Measurements from ENCODE around the gene CASKIN2. TPM values are rescaled to one million over a fixed set of nuclear protein-coding genes. Genes with fewer than 3 reads are reported as not detected.

Gene CASKIN2
- total and polyA plus RNA-seq, 2 of the 4 experiments (the other 2 are of a cell fraction) = 2.9 to 6.9 TPM

- DNase-seq (no peak), ATAC-seq (ENCODE audit: low read depth) (no peak)
- Histone ChIP-seq H4K20me1 (ENCODE audit: insufficient read depth, low read length) (peaks cover 2% of the 10 kb centered on the region), H3K79me1 (ENCODE audit: low read depth in 1 of 2, low read length in 2 of 2) (peaks cover 2 to 4% of the 10 kb centered on the region in 2 experiments; a peak in 3 of 4 replicates), H3K14ac (replicated peaks; ENCODE audit: low read depth, low read length) (no peak overlapping the region), H2BK5ac (ENCODE audit: low read depth, low read length, poor library complexity, severe bottlenecking) (no peak overlapping the region), H3K9ac (ENCODE audit: low read depth, low read length) (no peak overlapping the region), H4K8ac (ENCODE audit: low read depth in 2 of 2, low read length in 2 of 2) (no peak overlapping the region), H2AK9ac (replicated peaks; ENCODE audit: low read depth, low read length, poor library complexity) (no peak overlapping the region), H2BK15ac (ENCODE audit: low read depth, low read length) (no peak overlapping the region), H2AK5ac (ENCODE audit: low read depth, low read length) (no peak overlapping the region), H2AFZ (replicated peaks; ENCODE audit: low read length, poor library complexity) (no peak overlapping the region), H3K56ac (ENCODE audit: extremely low read depth, insufficient read depth, low read length) (no peak overlapping the region), H3K4me1 (ENCODE audit: control insufficient read depth, insufficient read depth, low read length) (peaks cover under 1% of the 10 kb centered on the region; the same call in 1 of the 2 replicates), H3K18ac (ENCODE audit: low read depth, low read length) (no peak overlapping the region), H3K23ac (ENCODE audit: low read depth, low read length) (no peak overlapping the region), H3K4me3 (ENCODE audit: insufficient read depth, low read depth, low read length) (no peak overlapping the region), H4K91ac (ENCODE audit: insufficient read depth, low read depth, low read length) (no peak overlapping the region), H3K9me3 (ENCODE audit: control insufficient read depth, insufficient read depth, low read length) (no peaks in the 10 kb centered on the region), H3K4ac (ENCODE audit: low read depth, low read length) (no peak overlapping the region), H3K36me3 (ENCODE audit: control insufficient read depth, insufficient read depth, low read length) (peaks cover 36% of the 10 kb centered on the region), H2BK20ac (ENCODE audit: low read depth, low read length) (no peak overlapping the region), H3K9me1 (ENCODE audit: insufficient read depth, low read length) (no peaks in the 10 kb centered on the region), H4K5ac (ENCODE audit: low read depth, low read length) (no peak overlapping the region), H3K27ac (ENCODE audit: insufficient read depth, low read length) (no peak overlapping the region), H2BK120ac (ENCODE audit: low read depth, low read length) (no peak overlapping the region), H3K27me3 (ENCODE audit: control insufficient read depth, insufficient read depth, low read length) (no peaks in the 10 kb centered on the region), H3K4me2 (ENCODE audit: low read depth, low read length) (no peak overlapping the region)
- ChIA-PET CTCF (no interaction called here), POLR2A (ENCODE audit: unreplicated experiment) (no interaction called here)
- no TSS peak for BruUV-seq (replicated peaks)
- dilution Hi-C loops (cut with HindIII; ENCODE audit: low sequenced_read_pairs, unreplicated experiment) = no loop called here
- in situ Hi-C loops (cut with MboI; ENCODE audit: low sequenced_read_pairs) = no loop called here
- TF ChIP-seq MAZ (IDR thresholded peaks at IDR 0.05; ENCODE audit: borderline replicate concordance, low read depth, low read length) (no peak), RCOR1 (IDR thresholded peaks at IDR 0.05; ENCODE audit: insufficient replicate concordance, low read length) (no peak), SMC3 (IDR thresholded peaks at IDR 0.05; ENCODE audit: low read depth, low read length) (no peak), MXI1 (IDR thresholded peaks at IDR 0.05; ENCODE audit: borderline replicate concordance, low read depth, low read length) (no peak), USF2 (IDR thresholded peaks at IDR 0.05; ENCODE audit: low read depth, low read length) (no peak), FOS (IDR thresholded peaks at IDR 0.05; ENCODE audit: low read depth, low read length) (no peak), RFX5 (IDR thresholded peaks at IDR 0.05; ENCODE audit: low read depth, low read length) (no peak), POLR2A (IDR thresholded peaks at IDR 0.05; ENCODE audit: low read depth, low read length) (no peak)
- TF ChIP-seq, protein P1, sequence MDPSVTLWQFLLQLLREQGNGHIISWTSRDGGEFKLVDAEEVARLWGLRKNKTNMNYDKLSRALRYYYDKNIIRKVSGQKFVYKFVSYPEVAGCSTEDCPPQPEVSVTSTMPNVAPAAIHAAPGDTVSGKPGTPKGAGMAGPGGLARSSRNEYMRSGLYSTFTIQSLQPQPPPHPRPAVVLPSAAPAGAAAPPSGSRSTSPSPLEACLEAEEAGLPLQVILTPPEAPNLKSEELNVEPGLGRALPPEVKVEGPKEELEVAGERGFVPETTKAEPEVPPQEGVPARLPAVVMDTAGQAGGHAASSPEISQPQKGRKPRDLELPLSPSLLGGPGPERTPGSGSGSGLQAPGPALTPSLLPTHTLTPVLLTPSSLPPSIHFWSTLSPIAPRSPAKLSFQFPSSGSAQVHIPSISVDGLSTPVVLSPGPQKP (IDR thresholded peaks at IDR 0.05; ENCODE audit: borderline replicate concordance, low read depth, low read length) = no peak
- TF ChIP-seq, protein P2, sequence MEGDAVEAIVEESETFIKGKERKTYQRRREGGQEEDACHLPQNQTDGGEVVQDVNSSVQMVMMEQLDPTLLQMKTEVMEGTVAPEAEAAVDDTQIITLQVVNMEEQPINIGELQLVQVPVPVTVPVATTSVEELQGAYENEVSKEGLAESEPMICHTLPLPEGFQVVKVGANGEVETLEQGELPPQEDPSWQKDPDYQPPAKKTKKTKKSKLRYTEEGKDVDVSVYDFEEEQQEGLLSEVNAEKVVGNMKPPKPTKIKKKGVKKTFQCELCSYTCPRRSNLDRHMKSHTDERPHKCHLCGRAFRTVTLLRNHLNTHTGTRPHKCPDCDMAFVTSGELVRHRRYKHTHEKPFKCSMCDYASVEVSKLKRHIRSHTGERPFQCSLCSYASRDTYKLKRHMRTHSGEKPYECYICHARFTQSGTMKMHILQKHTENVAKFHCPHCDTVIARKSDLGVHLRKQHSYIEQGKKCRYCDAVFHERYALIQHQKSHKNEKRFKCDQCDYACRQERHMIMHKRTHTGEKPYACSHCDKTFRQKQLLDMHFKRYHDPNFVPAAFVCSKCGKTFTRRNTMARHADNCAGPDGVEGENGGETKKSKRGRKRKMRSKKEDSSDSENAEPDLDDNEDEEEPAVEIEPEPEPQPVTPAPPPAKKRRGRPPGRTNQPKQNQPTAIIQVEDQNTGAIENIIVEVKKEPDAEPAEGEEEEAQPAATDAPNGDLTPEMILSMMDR (conservative IDR thresholded peaks at IDR 0.05; ENCODE audit: low read depth, low read length) = no peak
- intact Hi-C loops (cut with micrococcal nuclease) = no loop called here
- WGBS, 2 experiments (ENCODE audit: extremely low coverage in 2 of 2, insufficient read length in 1 of 2) = 66% methylated on average over 7 of the region's 23 CpGs; no CpG with 5 or more reads in 1 of the 2 experiments
Measured at GRCh38 chr17:75503337-75503950, 11.9 kb downstream of the CASKIN2 start.

All from IMR-90 (cell line).